ENCODE measurements around the gene GFRA1.

GFRA1 gene

GRCh38 chr10:116014871-116015582 lies 258.0 kb downstream of the GFRA1 start:
- no peak for DNase-seq

GRCh38 chr10:116014326-116014725 lies 258.7 kb downstream of the GFRA1 start:
- no peak for DNase-seq

GRCh38 chr10:116011929-116012328 lies 261.1 kb downstream of the GFRA1 start:
- DNase-seq, result no peak

GRCh38 chr10:116007256-116007891 lies 265.6 kb downstream of the GFRA1 start:
- DNase-seq, result no peak

Data from DMS79 treated with DMSO at 0.1 percent for 48 hours (cell line).